ENCODE results near the gene CDH23.

The CDH23 gene

GRCh38 chr10:71442000-71442399, 45.3 kb downstream of the CDH23 start:
- DNase-seq = no peak

DNA sequence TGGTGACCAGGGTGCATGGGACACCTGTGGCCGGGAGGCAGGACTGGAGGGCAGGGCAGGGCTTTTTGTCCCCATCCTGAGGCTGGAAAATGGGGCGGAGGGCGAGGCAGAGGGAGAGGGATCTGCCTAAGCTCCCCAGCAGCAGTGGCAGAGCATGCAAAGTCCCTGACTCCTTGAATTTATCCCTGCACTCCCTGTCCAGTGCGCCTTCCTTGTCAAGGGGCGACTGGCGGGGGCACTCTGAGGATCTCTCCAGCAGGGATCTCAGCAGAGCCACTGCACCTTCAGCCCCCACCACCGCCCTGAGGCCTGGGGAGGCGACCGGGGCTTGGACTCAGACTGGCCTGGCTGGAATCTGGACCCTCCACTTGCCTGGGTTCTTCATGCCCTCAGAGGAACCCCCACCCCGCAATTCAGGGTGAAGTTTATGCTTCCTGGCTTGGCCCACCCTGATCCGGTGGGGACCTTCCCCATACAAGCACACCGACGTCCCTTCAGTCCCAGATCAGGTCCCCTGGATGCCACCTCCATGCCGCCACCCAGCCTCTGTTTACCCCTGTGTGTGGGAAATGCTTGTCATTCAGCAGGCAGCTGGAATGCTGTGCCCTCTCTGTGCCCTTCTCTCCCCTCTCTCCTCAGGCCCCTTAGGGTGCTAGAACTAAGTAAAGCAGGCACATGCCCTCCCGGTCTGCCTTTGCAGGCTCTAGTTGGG, 46.3 kb downstream of the CDH23 start:
- DNase-seq = no peak

DNA sequence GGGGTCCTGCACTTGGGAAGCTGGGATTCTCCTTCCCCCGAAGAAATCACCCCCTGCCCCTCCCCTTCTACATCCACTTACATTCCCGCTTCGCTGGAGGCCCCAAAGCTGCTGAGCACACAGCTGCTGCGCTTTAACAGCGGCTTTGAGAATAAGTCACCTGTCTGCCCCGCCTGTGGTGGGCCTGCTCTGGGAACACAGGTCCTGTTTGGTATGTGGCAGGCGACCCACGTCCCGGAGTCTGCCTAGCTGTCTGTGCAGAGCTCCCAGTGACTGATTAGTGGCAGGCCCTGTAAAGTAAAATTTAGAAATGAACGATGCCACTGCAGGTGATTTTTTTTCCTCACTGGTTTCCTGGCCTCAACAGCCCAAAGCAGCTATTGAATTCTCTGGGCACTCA, 47.0 kb downstream of the CDH23 start:
- DNase-seq = no peak

DNA sequence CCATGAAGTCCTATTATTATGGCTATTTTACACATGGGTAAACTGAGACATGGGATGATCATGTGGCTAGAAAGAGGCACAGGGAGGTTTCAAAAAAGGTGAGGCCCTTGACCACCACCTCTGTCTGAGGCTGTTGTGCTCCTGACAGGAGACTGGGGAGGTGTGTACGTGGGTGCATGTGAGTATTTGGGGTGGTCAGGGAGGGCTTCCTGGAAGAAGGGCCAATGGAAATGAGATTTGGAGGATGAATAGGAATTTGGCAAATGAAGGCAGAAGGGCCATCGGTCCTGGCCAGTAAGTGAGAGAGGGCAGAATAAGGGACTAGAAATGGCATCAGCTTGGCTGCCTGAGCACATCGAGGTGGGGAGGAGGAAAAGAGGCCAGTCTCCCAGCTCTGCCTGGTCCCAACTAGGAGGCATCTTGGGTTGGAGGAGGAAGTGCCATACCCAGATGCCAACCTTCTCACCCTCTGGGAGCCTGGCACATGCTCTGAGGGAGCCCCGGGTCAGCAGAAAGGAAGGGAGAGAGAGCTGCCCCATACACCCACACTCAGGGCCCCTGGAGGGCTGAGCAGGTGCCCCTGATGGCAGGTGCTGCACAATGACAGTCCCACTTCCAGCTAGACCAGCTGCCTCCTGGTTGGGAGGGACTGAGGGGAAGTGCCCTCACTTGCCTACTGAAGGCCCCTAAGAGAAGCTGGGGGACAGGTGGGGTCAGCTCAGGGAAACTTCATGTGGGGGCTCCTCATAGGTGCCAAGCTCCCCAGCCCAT, 47.7 kb downstream of the CDH23 start:
- DNase-seq = no peak

DNA sequence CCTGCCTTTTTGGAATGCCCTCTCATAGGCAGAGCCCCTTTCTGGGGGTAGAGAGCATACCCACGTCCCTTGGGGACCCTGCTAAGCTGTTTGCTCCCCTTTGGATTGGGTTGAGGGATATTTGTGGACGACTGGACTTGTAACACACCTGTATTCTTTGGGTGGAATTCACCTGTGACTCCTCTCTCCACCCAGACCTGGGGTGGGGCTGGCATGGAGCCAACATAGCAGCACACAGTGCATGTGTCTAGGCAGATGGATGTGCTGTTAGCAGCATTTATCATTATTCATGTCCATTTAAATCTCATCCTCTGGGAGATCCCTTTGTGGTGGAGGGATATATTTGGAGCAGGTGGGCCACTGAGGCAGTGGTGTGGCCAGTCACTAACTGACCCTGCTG, 51.0 kb downstream of the CDH23 start:
- DNase-seq = no peak

GRCh38 chr10:71448146-71448545, 51.4 kb downstream of the CDH23 start:
- no peak for DNase-seq

GRCh38 chr10:71449026-71449425, 52.3 kb downstream of the CDH23 start:
- no peak for DNase-seq

GRCh38 chr10:71451754-71452153, 55.0 kb downstream of the CDH23 start:
- no peak for DNase-seq

DNA sequence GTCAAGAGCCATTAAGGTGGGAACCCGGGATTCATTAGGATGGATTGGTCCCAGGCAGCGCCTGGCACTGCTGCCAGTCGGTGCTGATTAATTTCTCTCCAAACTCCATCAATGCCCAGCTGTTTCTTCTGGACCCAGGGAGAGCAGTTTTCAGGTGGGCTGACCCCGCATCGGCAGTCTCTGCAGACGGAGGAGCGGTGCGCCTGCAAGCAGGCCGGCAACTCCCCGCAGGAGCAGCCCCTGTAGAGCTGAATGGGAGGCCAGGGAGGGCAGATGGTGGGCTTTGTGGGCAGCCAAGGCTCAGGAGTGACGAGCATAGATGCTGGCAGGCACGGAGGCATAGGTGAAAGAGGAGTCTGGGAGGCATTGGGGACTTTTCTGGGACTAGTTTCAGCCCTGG, 56.5 kb downstream of the CDH23 start:
- DNase-seq = no peak

- peak; percentile 23 to 61 for DNase-seq
Measured at GRCh38 chr10:71454347-71454746, 57.6 kb downstream of the CDH23 start.

- no peak for DNase-seq
Measured at GRCh38 chr10:71455035-71455434, 58.3 kb downstream of the CDH23 start.

DNA sequence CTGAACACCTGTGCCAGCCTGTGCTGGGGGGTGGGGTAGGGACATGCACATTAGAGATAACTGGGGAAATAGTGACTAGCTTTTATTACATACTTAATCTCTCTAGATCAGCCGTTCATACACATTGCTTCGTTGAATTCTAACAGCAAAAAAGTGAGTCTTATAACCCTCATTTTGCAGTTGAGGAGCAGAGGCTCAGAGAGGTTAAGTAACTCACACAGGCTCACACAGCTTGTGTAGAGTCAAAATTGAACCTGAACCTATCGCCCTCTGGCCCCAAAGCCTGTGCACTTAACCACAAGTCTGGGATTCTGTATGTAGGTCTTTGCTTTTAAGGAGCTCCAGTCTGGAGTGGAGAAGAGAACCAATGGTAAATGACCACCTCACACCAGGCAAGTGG, 59.9 kb downstream of the CDH23 start:
- DNase-seq = no peak

GRCh38 chr10:71457908-71458307, 61.2 kb downstream of the CDH23 start:
- DNase-seq = no peak

GRCh38 chr10:71458387-71458786, 61.7 kb downstream of the CDH23 start:
- DNase-seq = no peak

- no peak for DNase-seq
Measured at GRCh38 chr10:71459513-71459912, 62.8 kb downstream of the CDH23 start.

DNA sequence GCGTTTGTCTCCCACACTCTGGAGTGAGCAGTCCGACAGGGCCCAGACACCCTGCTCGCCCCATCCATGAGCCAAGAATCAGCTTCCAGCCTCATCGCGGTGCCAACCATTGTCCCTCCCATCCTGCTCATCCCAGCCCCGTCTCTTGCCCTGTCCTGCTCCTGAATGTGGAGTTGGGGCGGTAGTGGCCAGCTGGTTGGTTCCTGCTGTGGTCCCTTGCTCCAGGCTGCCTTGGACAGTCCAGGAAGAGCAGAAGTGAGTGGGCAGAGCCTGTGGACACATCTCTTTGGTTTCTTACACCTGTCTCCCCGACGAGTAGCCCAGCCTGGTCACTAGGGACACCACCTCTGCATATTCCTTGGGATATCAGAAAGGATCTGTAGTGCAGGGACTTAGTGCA, 63.9 kb downstream of the CDH23 start:
- no peak for DNase-seq

DNA sequence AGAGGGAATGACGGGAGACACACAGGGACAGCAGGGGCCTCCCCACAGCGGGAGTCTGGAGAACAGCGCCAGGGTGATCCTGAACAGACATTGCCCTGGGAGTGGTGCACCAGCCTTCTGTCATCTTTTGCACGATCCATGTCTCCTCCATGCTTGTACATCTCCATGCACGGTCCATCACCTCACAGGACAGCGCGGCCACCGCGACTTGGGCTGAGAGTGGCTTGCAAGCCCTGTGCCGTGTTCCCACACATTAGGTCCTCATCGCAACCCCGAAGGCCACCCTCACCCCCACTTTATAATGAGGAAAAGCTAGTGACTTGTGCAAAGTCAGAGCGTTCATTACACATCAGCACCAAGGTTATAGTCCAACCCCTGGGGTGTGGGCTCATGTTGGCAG, 64.7 kb downstream of the CDH23 start:
- no peak for DNase-seq

DNA sequence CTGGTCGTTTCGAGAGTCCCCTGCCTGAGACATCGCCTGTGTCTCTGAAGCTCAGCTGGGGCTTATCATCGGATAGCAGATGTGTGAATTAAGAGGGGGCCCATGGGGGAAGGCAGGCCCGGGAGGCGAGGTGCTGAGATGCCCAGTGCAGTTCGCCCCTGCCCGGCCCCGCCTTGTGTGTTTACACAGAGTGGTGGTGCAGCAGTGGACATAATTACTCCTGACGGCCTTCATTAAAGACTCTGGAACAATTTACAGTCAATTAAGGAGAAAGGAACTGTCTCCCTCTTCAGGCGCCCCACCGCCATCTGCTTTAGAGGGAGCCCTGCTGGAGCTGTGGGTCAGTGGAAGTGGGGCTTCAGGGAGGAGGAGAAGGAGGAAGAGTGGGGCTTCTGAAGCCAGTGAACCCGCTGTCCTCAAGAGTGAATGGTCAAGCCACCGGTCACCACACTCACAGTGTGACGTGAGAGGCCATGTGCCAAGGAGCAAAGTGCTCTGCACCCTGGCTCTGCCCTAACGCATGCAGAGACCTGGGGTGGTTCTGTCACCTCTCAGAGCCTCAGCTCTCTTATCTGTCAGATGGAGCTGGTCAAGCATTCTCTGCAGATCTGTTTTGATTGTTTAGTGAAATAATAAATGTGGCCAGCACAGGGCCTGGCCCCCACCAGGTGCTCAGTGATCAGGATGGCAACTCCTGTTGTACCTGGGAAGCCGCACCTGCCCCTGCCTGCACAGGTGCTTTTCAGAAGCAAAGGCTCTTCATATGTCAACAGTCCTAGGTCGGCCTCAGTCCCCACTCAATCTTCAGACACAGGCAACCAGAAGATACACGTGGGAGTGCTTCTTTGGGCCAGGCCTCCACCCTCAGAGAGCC, 65.6 kb downstream of the CDH23 start:
- peak in 1 of 2 experiments; percentile 73 for DNase-seq

DNA sequence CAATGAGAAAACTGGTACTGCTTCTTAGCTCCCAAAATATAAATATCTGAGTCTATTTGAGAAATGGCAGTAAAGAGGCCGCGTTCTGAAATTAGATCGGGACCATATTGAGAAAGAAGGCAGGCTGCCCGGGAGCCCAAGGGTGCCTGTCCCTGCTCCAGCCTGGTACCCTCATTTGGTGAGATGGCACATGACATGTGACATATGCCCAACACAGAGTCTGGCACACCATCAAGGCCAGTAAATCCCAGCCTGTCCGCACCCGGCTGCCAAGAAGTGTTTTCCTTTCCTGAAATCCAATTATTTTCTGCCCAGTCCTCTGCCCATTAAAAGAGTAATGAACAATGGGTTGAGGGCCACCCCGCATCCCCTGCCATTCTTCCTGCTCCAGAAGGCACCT, 66.4 kb downstream of the CDH23 start:
- DNase-seq = peak; percentile 82 to 89

GRCh38 chr10:71465551-71466252, 69.0 kb downstream of the CDH23 start:
- no peak for DNase-seq

GRCh38 chr10:71466330-71466729, 69.6 kb downstream of the CDH23 start:
- DNase-seq = no peak

DNA sequence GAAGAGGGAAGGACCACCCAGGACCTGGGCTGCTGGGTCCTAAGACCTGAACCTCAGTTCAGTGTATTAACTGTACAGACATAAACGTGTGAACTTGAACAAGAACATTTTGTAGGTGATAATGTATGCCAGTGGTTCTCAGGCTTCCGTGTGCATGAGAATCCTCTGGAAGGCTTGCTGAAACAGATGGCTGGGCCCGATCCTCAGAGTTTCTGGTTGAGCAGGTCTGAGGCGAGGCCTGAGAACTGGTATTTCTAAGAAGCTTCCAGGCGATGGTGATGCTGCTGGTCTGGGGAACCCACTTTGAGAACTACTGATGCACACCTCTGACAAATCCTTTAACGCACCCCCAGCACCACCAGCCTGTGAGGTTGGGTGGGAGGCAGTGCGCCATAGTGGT, 70.4 kb downstream of the CDH23 start:
- DNase-seq = no peak

Measured in cerebellar nuclear complex (tissue), 1 donor.